OCI-LY1 (cell line): Measurements from ENCODE around the gene BEAN1.

Experiments used
- H2AFZ ChIP-seq: fragments of 200-600 bp; sonication (generic), shearing (Covaris generic); 2 replicates; pipeline ENCODE4 v1.6.0; 2014; ENCODE audit warnings: antibody characterized with exemption, mild to moderate bottlenecking, low read length
- H3F3A ChIP-seq: fragments of 200-600 bp; sonication (generic), shearing (Covaris generic); 2 replicates; pipeline ENCODE4 v1.6.0; 2014; ENCODE audit warnings: mild to moderate bottlenecking, antibody characterized with exemption, low read length, moderate library complexity; ENCODE audit not compliant: insufficient read depth
- H3K27ac ChIP-seq: fragments of 200-600 bp; sonication (generic); 2 replicates; pipeline ENCODE4 v1.5.1; 2014; ENCODE audit warnings: low read length, mixed run types, mild to moderate bottlenecking, low read depth; ENCODE audit not compliant: poor library complexity, severe bottlenecking
- H3K27me3 ChIP-seq: fragments of 200-600 bp; sonication (generic); 2 replicates; pipeline ENCODE4 v1.6.0; 2014; ENCODE audit warnings: antibody characterized with exemption, mild to moderate bottlenecking, low read length, moderate library complexity; ENCODE audit not compliant: insufficient read depth
- H3K36me3 ChIP-seq: fragments of 200-600 bp; sonication (generic); 2 replicates; pipeline ENCODE4 v1.6.1; 2014; ENCODE audit warnings: mild to moderate bottlenecking, antibody characterized with exemption, low read length, moderate library complexity, mixed read lengths; ENCODE audit not compliant: insufficient read depth
- H3K4me1 ChIP-seq: fragments of 200-600 bp; sonication (generic); 2 replicates; pipeline ENCODE4 v1.5.1; 2014; ENCODE audit warnings: mild to moderate bottlenecking, low read length, moderate library complexity; ENCODE audit not compliant: insufficient read depth, severe bottlenecking
- H3K4me2 ChIP-seq: fragments of 200-600 bp; sonication (generic), shearing (Covaris generic); 2 replicates; pipeline ENCODE4 v1.6.1; 2014; ENCODE audit warnings: low read length
- H3K4me3 ChIP-seq: fragments of 200-600 bp; sonication (generic); 2 replicates; pipeline ENCODE4 v1.5.1; 2014; ENCODE audit warnings: low read length, low read depth, mild to moderate bottlenecking, mixed read lengths; ENCODE audit not compliant: poor library complexity, severe bottlenecking
- H3K79me2 ChIP-seq: fragments of 200-600 bp; shearing (Covaris generic); 2 replicates; pipeline ENCODE4 v1.6.1; 2016; ENCODE audit warnings: mixed run types, low read length, mixed read lengths; ENCODE audit not compliant: insufficient read depth
- H3K9ac ChIP-seq: fragments of 200-600 bp; sonication (generic), shearing (Covaris generic); 2 replicates; pipeline ENCODE4 v1.6.1; 2014; ENCODE audit warnings: mild to moderate bottlenecking, low read length, mixed read lengths
- H3K9me2 ChIP-seq: fragments of 200-600 bp; sonication (generic), shearing (Covaris generic); 2 replicates; pipeline ENCODE4 v1.6.1; 2014; ENCODE audit warnings: low read depth, mild to moderate bottlenecking, low read length, mixed read lengths
- H3K9me3 ChIP-seq: fragments of 200-600 bp; shearing (Covaris generic); 2 replicates; pipeline ENCODE4 v1.6.1; 2014; ENCODE audit warnings: low read length, mixed read lengths
- H4K20me1 ChIP-seq: fragments of 200-600 bp; sonication (generic), shearing (Covaris generic); 2 replicates; pipeline ENCODE4 v1.6.0; 2016; ENCODE audit warnings: mild to moderate bottlenecking, low read length; ENCODE audit not compliant: insufficient read depth
- CTCF ChIP-seq: fragments of 200-600 bp; sonication (generic), shearing (Covaris generic); IDR thresholded peaks from 2 replicates; pipeline ENCODE4 v1.5.1; 2017; ENCODE audit warnings: mild to moderate bottlenecking, antibody characterized with exemption, low read length, moderate library complexity, mixed read lengths
- EZH2 ChIP-seq: fragments of 200-600 bp; sonication (generic), shearing (Covaris generic); IDR thresholded peaks from 2 replicates; pipeline ENCODE4 v1.8.0; 2017; ENCODE audit warnings: borderline replicate concordance, mixed run types, mild to moderate bottlenecking, antibody characterized with exemption, low read length, moderate library complexity, mixed read lengths

BEAN1 gene

GRCh38 chr16:66491716-66492064 lies 64.6 kb downstream of the BEAN1 start:
- Histone ChIP-seq H3K27me3 (no peaks in the 10 kb centered on the region), H4K20me1 (no peaks in the 10 kb centered on the region), H3K4me1 (no peaks in the 10 kb centered on the region), H3K4me3 (no peak overlapping the region), H2AFZ (no peak overlapping the region), H3K9me2 (no peaks in the 10 kb centered on the region), H3K79me2 (no peaks in the 10 kb centered on the region), H3K4me2 (no peak overlapping the region), H3F3A (no peaks in the 10 kb centered on the region), H3K9me3 (no peaks in the 10 kb centered on the region), H3K36me3 (no peaks in the 10 kb centered on the region), H3K9ac (no peak overlapping the region), H3K27ac (no peak overlapping the region)
- TF ChIP-seq CTCF (no peak), EZH2 (no peak)

- Histone ChIP-seq H3K4me3 (no peak overlapping the region), H3K27me3 (no peaks in the 10 kb centered on the region), H3K27ac (no peak overlapping the region), H3K4me2 (no peak overlapping the region), H3K4me1 (no peaks in the 10 kb centered on the region), H2AFZ (no peak overlapping the region), H3K9ac (no peak overlapping the region), H3K9me3 (no peaks in the 10 kb centered on the region), H4K20me1 (no peaks in the 10 kb centered on the region), H3K79me2 (no peaks in the 10 kb centered on the region), H3K36me3 (no peaks in the 10 kb centered on the region), H3K9me2 (no peaks in the 10 kb centered on the region), H3F3A (no peaks in the 10 kb centered on the region)
- TF ChIP-seq CTCF (no peak), EZH2 (no peak)
Observed at GRCh38 chr16:66493490-66494401, 66.7 kb downstream of the BEAN1 start.

- H3K4me1 ChIP-seq: no peaks in the 10 kb centered on the region
- no peak overlapping the region for H3K4me2 ChIP-seq
Observed at GRCh38 chr16:66494916-66495315, 67.8 kb downstream of the BEAN1 start.

More at GRCh38 chr16:66494916-66495315, 67.8 kb downstream of the BEAN1 start:
- Histone ChIP-seq H3K9me3 (no peaks in the 10 kb centered on the region), H3K27me3 (no peaks in the 10 kb centered on the region), H2AFZ (no peak overlapping the region), H3F3A (no peaks in the 10 kb centered on the region), H3K79me2 (no peaks in the 10 kb centered on the region), H4K20me1 (no peaks in the 10 kb centered on the region), H3K9ac (no peak overlapping the region), H3K9me2 (no peaks in the 10 kb centered on the region), H3K4me3 (no peak overlapping the region), H3K36me3 (no peaks in the 10 kb centered on the region), H3K27ac (no peak overlapping the region)
- TF ChIP-seq EZH2 (no peak), CTCF (no peak)
